Gastroesophageal sphincter (tissue), 4 donors: Measurements from ENCODE around the gene MAP7. TPM values are rescaled to one million over a fixed set of nuclear protein-coding genes. Genes with fewer than 3 reads are reported as not detected.
"Not testable (repeated sequence)": the region's sequence is repeated elsewhere in the genome, so short reads cannot be mapped to it uniquely, and the experiment has no call there.

Experiments
- ATAC-seq: fragments of 150-250 bp; one replicate; pipeline ENCODE4 v1.9.1; 2016; ENCODE audit warnings: mild to moderate bottlenecking, moderate library complexity
- H3K27ac ChIP-seq, 4 donors: fragments of 200-600 bp; sonication (generic) in 3 of 4; 1 replicate in 3 of 4; 2 replicates in 1 of 4; pipeline ENCODE4 v1.5.1; 2016 to 2019
- H3K27me3 ChIP-seq: fragments of 200-600 bp; sonication (generic); one replicate; pipeline ENCODE4 v1.5.1; 2019
- H3K36me3 ChIP-seq, 2 donors: fragments of 200-600 bp; sonication (generic); one replicate each; pipeline ENCODE4 v1.5.1; 2019; ENCODE audit warnings: control low read depth in 1 of 2
- H3K4me1 ChIP-seq, 3 donors: fragments of 200-600 bp; sonication (generic); 1 replicate in 2 of 3; 2 replicates in 1 of 3; pipeline ENCODE4 v1.5.1; 2016 to 2019; ENCODE audit warnings: control low read depth in 2 of 3
- H3K4me3 ChIP-seq, 2 donors: fragments of 200-600 bp; sonication (generic); one replicate each; pipeline ENCODE4 v1.5.1; 2019; ENCODE audit warnings: mild to moderate bottlenecking in 1 of 2, moderate library complexity in 1 of 2
- H3K9me3 ChIP-seq, 3 donors: fragments of 200-600 bp; sonication (generic); one replicate each; pipeline ENCODE4 v1.5.1; 2017 to 2019; ENCODE audit warnings: control low read depth in 2 of 3
- EP300 ChIP-seq: sonication (generic); formaldehyde crosslinking; IDR thresholded peaks from one replicate; pipeline ENCODE4 v1.6.1; 2017; ENCODE audit warnings: antibody characterized with exemption, mild to moderate bottlenecking
- POLR2A ChIP-seq, 2 donors: fragments of 450-650 bp; IDR thresholded peaks; one replicate each; pipeline ENCODE4 v1.6.1; 2017; ENCODE audit warnings: antibody characterized with exemption in 2 of 2, mild to moderate bottlenecking in 2 of 2, moderate library complexity in 1 of 2
- POLR2AphosphoS5 ChIP-seq: sonication (generic); formaldehyde crosslinking; IDR thresholded peaks from one replicate; pipeline ENCODE4 v1.6.1; 2017; ENCODE audit warnings: antibody characterized with exemption
- WGBS, 2 donors: methylation state at CpG; one replicate each; pipeline ENCODE4 v1.1.5; 2018; ENCODE audit warnings: low coverage in 1 of 2; 5-methylcytosine and 5-hydroxymethylcytosine counted together
- total RNA-seq, 4 donors: library from RNA; depleted of rRNA; stranded (reverse); fragments of >200 nt; gene quantifications; one replicate each; pipeline ENCODE4 v1.1.0, GENCODE V29; 2016
- TF ChIP-seq, protein P1 (sequence below), 4 experiments: fragments of 200-600 bp in 2 of 4; fragments of 450-650 bp in 2 of 4; sonication (generic) in 1 of 4; IDR thresholded peaks; one replicate each; pipeline ENCODE4 v1.5.1; 2017 to 2019; ENCODE audit warnings: antibody characterized with exemption in 4 of 4, mild to moderate bottlenecking in 2 of 4, moderate library complexity in 2 of 4

MAP7 gene
- total RNA-seq, 4 donors from 2014 or later = 1.1 to 6.7 (median 4.3) TPM

DNA sequence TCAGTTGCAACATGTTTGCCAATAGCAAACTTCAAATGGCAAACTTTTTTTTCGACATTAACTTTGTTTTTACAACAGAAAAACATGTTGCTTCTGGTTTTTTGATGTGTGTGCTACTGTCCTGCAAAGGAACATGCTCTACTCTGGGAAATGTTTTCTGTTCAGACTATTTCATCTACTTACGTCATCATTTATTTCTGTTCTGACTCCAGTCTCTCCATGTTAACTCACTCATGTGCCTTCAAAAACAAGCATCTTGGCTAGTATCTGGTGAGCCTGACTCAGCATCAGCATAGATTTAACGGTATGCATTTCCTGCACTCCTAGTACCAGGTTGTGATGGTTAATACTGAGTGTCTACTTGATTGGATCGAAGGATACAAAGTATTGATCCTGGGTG is 36.1 kb upstream of the MAP7 start:
- TF ChIP-seq, protein P1, sequence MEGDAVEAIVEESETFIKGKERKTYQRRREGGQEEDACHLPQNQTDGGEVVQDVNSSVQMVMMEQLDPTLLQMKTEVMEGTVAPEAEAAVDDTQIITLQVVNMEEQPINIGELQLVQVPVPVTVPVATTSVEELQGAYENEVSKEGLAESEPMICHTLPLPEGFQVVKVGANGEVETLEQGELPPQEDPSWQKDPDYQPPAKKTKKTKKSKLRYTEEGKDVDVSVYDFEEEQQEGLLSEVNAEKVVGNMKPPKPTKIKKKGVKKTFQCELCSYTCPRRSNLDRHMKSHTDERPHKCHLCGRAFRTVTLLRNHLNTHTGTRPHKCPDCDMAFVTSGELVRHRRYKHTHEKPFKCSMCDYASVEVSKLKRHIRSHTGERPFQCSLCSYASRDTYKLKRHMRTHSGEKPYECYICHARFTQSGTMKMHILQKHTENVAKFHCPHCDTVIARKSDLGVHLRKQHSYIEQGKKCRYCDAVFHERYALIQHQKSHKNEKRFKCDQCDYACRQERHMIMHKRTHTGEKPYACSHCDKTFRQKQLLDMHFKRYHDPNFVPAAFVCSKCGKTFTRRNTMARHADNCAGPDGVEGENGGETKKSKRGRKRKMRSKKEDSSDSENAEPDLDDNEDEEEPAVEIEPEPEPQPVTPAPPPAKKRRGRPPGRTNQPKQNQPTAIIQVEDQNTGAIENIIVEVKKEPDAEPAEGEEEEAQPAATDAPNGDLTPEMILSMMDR (IDR thresholded peaks at IDR 0.05) = no peak
- TF ChIP-seq POLR2A (IDR thresholded peaks at IDR 0.05) (no peak), EP300 (no peak), POLR2AphosphoS5 (peak; percentile 32)

DNA sequence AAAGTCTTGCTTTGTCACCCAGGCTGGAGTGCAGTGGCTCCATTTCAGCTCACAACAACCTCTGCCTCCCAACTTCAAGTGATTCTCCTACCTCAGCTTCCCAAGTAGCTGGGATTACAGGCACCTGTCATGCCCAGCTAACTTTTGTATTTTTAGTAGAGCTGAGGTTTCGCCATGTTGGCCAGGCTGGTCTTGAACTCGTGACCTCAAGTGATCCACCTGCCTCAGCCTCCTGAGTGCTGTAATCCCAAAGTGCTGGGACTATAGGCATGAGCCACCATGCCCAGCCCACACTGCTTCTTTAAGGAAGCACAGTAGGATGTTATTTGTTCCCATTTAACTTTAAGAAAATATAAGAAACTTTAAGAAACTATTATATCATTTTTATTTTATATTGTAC is 35.3 kb upstream of the MAP7 start:
- Histone ChIP-seq H3K27ac (peak overlapping the region in 2 of 4 donors; percentile 67), H3K4me1 (peaks cover 2 to 35% (median 10%) of the 10 kb centered on the region in 3 donors), H3K36me3 (peaks cover 0 to 48% of the 10 kb centered on the region in 2 donors)
- 80 to 90% methylated on average over 1 to 2 of the region's 2 CpGs for WGBS, 2 donors
- not testable (repeated sequence) for ATAC-seq, H3K27me3 ChIP-seq, H3K9me3 ChIP-seq, H3K4me3 ChIP-seq

More for the DNA sequence above, 36.1 kb upstream of the MAP7 start:
- Histone ChIP-seq H3K36me3 (peaks cover 0 to 48% of the 10 kb centered on the region in 2 donors), H3K4me3 (no peak overlapping the region), H3K4me1 (peaks cover 2 to 35% (median 10%) of the 10 kb centered on the region in 3 donors), H3K9me3 (no peaks in the 10 kb centered on the region), H3K27ac (peak overlapping the region; percentile 29 to 67 (median 61)), H3K27me3 (no peaks in the 10 kb centered on the region)
- 46 to 60% methylated on average over 2 to 4 of the region's 4 CpGs for WGBS, 2 donors
- ATAC-seq = peak; percentile 91

DNA sequence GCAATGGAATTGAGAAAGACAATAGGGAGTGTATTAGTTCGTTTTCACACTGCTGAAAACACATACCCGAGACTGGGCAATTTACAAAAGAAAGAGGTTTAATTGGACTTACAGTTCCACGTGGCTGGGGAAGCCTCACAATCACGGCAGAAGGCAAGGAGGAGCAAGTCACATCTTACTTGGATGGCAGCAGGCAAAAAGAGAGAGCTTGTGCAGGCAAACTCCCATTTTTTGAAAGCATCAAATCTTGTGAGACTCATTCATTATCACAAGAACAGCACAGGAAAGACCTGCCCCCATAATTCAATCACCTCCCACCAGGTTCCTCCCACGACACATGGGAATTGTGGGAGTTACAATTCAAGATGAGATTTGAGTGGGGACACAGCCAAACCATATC is 34.1 kb upstream of the MAP7 start:
- Histone ChIP-seq H3K36me3 (peaks cover 0 to 48% of the 10 kb centered on the region in 2 donors), H3K4me1 (peaks cover 2 to 35% (median 10%) of the 10 kb centered on the region in 3 donors), H3K27ac (peak overlapping the region in 2 of 4 donors; percentile 45 to 67)
- H3K4me3 ChIP-seq, ATAC-seq, H3K9me3 ChIP-seq, H3K27me3 ChIP-seq: not testable (repeated sequence)
- 89 to 90% methylated on average over 4 to 5 of the region's 5 CpGs for WGBS, 2 donors

DNA sequence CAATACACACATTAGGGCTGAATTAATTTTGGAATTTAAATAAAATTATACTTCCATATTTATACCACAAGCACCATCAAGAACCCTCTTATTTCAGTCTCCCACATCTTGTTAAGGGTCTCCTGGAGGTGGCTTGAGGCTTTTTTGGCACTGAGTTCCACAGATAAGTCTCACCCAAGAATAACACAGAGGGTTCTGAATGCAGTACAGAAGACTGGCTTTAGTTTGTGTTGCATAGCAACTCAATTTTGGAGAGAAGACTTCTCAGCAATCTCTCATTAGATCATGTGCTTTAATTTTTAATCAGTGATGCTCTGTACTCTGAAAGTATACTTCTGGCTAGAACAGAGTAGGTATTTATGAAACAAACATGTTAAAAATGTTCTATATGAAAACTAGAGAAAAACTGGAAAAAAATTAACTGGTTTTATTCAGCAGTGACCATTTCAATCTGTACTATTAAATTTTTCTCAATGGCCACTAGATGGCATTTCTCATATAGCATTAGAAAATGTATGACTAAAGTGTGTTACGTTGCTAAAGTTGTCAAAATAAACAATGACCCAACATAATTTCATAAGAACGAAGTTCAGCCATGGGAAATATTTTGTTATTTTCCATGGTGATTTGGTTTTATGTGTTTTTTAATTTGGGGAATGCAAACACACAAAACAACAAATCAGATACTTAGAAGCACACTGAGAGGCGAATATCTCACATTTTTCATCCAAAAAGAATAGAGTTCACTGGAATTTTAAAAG is 32.7 kb upstream of the MAP7 start:
- 24 to 25% methylated on average over 3 of the region's 3 CpGs for WGBS, 2 donors
- H3K4me1 ChIP-seq = peaks cover 2 to 35% (median 10%) of the 10 kb centered on the region in 3 donors
- H3K9me3 ChIP-seq = no peaks in the 10 kb centered on the region
- H3K27me3 ChIP-seq = no peaks in the 10 kb centered on the region
- H3K36me3 ChIP-seq = peaks cover 0 to 43% of the 10 kb centered on the region in 2 donors
- peak; percentile 50 for ATAC-seq
- H3K4me3 ChIP-seq = no peak overlapping the region
- TF ChIP-seq, protein P1 (IDR thresholded peaks at IDR 0.05) = peak; percentile 45 to 62 (median 56)
- peak; percentile 70 for TF ChIP-seq POLR2AphosphoS5
- no peak for TF ChIP-seq POLR2A (IDR thresholded peaks at IDR 0.05)
- no peak for TF ChIP-seq EP300
- H3K27ac ChIP-seq = peak overlapping the region; percentile 45 to 73 (median 64)

DNA sequence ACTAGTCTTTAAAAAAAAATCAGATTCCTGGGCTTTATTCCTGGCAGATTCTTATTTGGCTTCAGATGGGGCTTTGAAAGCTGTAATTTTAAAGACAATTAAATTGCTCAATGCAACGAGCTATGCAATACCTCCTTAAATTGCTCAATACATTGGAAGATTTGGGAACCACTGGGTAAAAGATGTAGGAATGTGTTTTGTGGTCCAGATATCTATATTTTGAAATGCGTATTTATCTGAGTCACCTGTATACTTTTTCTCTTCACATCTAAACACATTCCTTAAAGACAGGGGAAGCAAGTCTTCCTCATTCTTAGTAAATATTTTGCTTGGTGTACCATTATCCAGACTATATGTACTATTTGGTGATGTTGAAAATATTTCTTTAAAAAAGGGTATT is 29.6 kb upstream of the MAP7 start:
- Histone ChIP-seq H3K4me1 (peaks cover 2 to 18% (median 7%) of the 10 kb centered on the region in 3 donors), H3K36me3 (peaks cover 0 to 66% of the 10 kb centered on the region in 2 donors), H3K27ac (no peak overlapping the region), H3K27me3 (no peaks in the 10 kb centered on the region), H3K9me3 (no peaks in the 10 kb centered on the region), H3K4me3 (no peak overlapping the region)
- no peak for ATAC-seq
- WGBS, 2 donors = 77 to 93% methylated on average over 2 of the region's 2 CpGs
- TF ChIP-seq, protein P1 (IDR thresholded peaks at IDR 0.05) = no peak
- TF ChIP-seq POLR2AphosphoS5 (no peak), EP300 (no peak), POLR2A (IDR thresholded peaks at IDR 0.05) (no peak)

DNA sequence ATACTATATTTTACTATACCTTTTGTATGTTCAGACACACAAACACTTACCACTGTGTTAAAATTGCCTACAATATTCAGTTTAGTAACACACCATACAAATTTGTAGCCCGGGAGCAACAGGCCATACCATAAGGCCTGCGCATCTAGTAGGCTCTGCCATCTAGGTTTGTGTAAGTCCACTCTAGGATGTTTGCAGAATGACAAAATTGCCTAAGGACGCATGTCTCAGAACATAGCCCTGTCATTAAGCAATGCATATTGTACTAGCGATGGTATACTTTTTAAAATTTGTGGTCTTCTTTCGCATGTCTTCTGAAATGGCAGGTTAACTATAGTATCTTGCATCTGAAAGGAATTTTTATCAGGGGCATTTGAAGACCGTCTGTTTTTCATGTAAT is 26.6 kb upstream of the MAP7 start:
- TF ChIP-seq POLR2A (IDR thresholded peaks at IDR 0.05) (no peak), EP300 (no peak), POLR2AphosphoS5 (no peak)
- TF ChIP-seq, protein P1 (IDR thresholded peaks at IDR 0.05) = no peak
- no peaks in the 10 kb centered on the region for H3K4me1 ChIP-seq
- no peak overlapping the region for H3K4me3 ChIP-seq
- ATAC-seq = no peak
- H3K9me3 ChIP-seq = no peaks in the 10 kb centered on the region
- H3K36me3 ChIP-seq = peaks cover 0 to 80% of the 10 kb centered on the region in 2 donors
- WGBS, 2 donors = 93 to 97% methylated on average over 6 of the region's 6 CpGs
- no peaks in the 10 kb centered on the region for H3K27me3 ChIP-seq
- H3K27ac ChIP-seq = no peak overlapping the region
